Measurements from ENCODE around the gene LRRC1.

LRRC1 gene

GRCh38 chr6:53913286-53913685 is 118.5 kb downstream of the LRRC1 start:
- no peaks in the 10 kb centered on the region for H3K79me1 ChIP-seq (ENCODE audit: low read depth, low read length)
- no peak overlapping the region for H2BK15ac ChIP-seq (ENCODE audit: low read length)
- no peak overlapping the region for H2BK5ac ChIP-seq (ENCODE audit: low read length)
- no peak overlapping the region for H3K27ac ChIP-seq (replicated peaks; ENCODE audit: low read length)
- H4K8ac ChIP-seq (ENCODE audit: low read depth, low read length): no peak overlapping the region
- WGBS, 2 donors (ENCODE audit: extremely low coverage in 2 of 2, insufficient read length in 2 of 2, insufficient replicate concordance in 1 of 2): no CpG with 5 or more reads among the region's 1 CpG
- no peak overlapping the region for H3K23ac ChIP-seq (ENCODE audit: low read depth, low read length, poor library complexity)
- no peak overlapping the region for H3K9ac ChIP-seq (ENCODE audit: low read depth, low read length, poor library complexity)
- H3K9me3 ChIP-seq (replicated peaks in 1 of 2; ENCODE audit: control insufficient read depth in 2 of 2, insufficient read depth in 1 of 2, low read depth in 1 of 2, low read length in 2 of 2): no peaks in the 10 kb centered on the region
- H3K18ac ChIP-seq (ENCODE audit: low read length): no peak overlapping the region
- H3K4me3 ChIP-seq (ENCODE audit: low read length in 2 of 2): no peak overlapping the region
- no peak overlapping the region for H2AFZ ChIP-seq (ENCODE audit: low read length)
- no peak overlapping the region for H2BK120ac ChIP-seq (ENCODE audit: low read depth, low read length)
- DNase-seq (ENCODE audit: low spot score): no peak
- no peaks in the 10 kb centered on the region for H3K27me3 ChIP-seq (ENCODE audit: control insufficient read depth in 3 of 3, insufficient read depth in 3 of 3, low read depth in 1 of 3, low read length in 3 of 3)
- no peak overlapping the region for H3K4me2 ChIP-seq (ENCODE audit: insufficient read depth, low read length, poor library complexity, severe bottlenecking)
- peaks cover 5 to 6% of the 10 kb centered on the region in 2 donors for H3K4me1 ChIP-seq (ENCODE audit: control insufficient read depth in 2 of 2, insufficient read depth in 1 of 2, low read depth in 1 of 2, low read length in 2 of 2)
- no peak overlapping the region for H4K91ac ChIP-seq (ENCODE audit: low read depth, low read length, poor library complexity)
- H3K36me3 ChIP-seq (replicated peaks in 1 of 2; ENCODE audit: control insufficient read depth in 2 of 2, insufficient read depth in 2 of 2, low read length in 2 of 2): no peaks in the 10 kb centered on the region
- H2AK5ac ChIP-seq (ENCODE audit: low read depth, low read length): no peak overlapping the region
- H2BK12ac ChIP-seq (ENCODE audit: low read length): no peak overlapping the region
- H3K14ac ChIP-seq (ENCODE audit: low read length): no peak overlapping the region
- H3K4ac ChIP-seq (ENCODE audit: low read length): no peak overlapping the region

GRCh38 chr6:53915026-53915691 is 120.4 kb downstream of the LRRC1 start:
- Histone ChIP-seq H3K27ac (replicated peaks; ENCODE audit: low read length) (no peak overlapping the region), H3K79me1 (ENCODE audit: low read depth, low read length) (no peaks in the 10 kb centered on the region), H3K27me3 (ENCODE audit: control insufficient read depth in 3 of 3, insufficient read depth in 3 of 3, low read depth in 1 of 3, low read length in 3 of 3) (no peaks in the 10 kb centered on the region), H2AK5ac (ENCODE audit: low read depth, low read length) (no peak overlapping the region), H2BK120ac (ENCODE audit: low read depth, low read length) (no peak overlapping the region), H3K4me1 (ENCODE audit: control insufficient read depth in 2 of 2, insufficient read depth in 1 of 2, low read depth in 1 of 2, low read length in 2 of 2) (peaks cover 5 to 6% of the 10 kb centered on the region in 2 donors), H3K23ac (ENCODE audit: low read depth, low read length, poor library complexity) (no peak overlapping the region), H3K36me3 (replicated peaks in 1 of 2; ENCODE audit: control insufficient read depth in 2 of 2, insufficient read depth in 2 of 2, low read length in 2 of 2) (peaks cover 0 to 3% of the 10 kb centered on the region in 2 donors), H4K8ac (ENCODE audit: low read depth, low read length) (no peak overlapping the region), H3K4me2 (ENCODE audit: insufficient read depth, low read length, poor library complexity, severe bottlenecking) (no peak overlapping the region), H2BK12ac (ENCODE audit: low read length) (no peak overlapping the region), H2BK5ac (ENCODE audit: low read length) (no peak overlapping the region), H4K91ac (ENCODE audit: low read depth, low read length, poor library complexity) (no peak overlapping the region), H2AFZ (ENCODE audit: low read length) (no peak overlapping the region), H3K4me3 (ENCODE audit: low read length in 2 of 2) (no peak overlapping the region), H3K18ac (ENCODE audit: low read length) (no peak overlapping the region), H2BK15ac (ENCODE audit: low read length) (no peak overlapping the region), H3K4ac (ENCODE audit: low read length) (no peak overlapping the region), H3K14ac (ENCODE audit: low read length) (no peak overlapping the region), H3K9ac (ENCODE audit: low read depth, low read length, poor library complexity) (no peak overlapping the region), H3K9me3 (replicated peaks in 1 of 2; ENCODE audit: control insufficient read depth in 2 of 2, insufficient read depth in 1 of 2, low read depth in 1 of 2, low read length in 2 of 2) (no peaks in the 10 kb centered on the region)
- no CpG with 5 or more reads among the region's 5 CpGs for WGBS, 2 donors (ENCODE audit: extremely low coverage in 2 of 2, insufficient read length in 2 of 2, insufficient replicate concordance in 1 of 2)
- no peak for DNase-seq (ENCODE audit: low spot score)

GRCh38 chr6:53916804-53917463 is 122.1 kb downstream of the LRRC1 start:
- H3K14ac ChIP-seq (ENCODE audit: low read length): no peak overlapping the region
- no peak overlapping the region for H3K23ac ChIP-seq (ENCODE audit: low read depth, low read length, poor library complexity)
- H2AK5ac ChIP-seq (ENCODE audit: low read depth, low read length): no peak overlapping the region
- no CpG with 5 or more reads among the region's 3 CpGs for WGBS, 2 donors (ENCODE audit: extremely low coverage in 2 of 2, insufficient read length in 2 of 2, insufficient replicate concordance in 1 of 2)
- no peaks in the 10 kb centered on the region for H3K79me1 ChIP-seq (ENCODE audit: low read depth, low read length)
- no peaks in the 10 kb centered on the region for H3K4me1 ChIP-seq (ENCODE audit: control insufficient read depth in 2 of 2, insufficient read depth in 1 of 2, low read depth in 1 of 2, low read length in 2 of 2)
- H4K91ac ChIP-seq (ENCODE audit: low read depth, low read length, poor library complexity): no peak overlapping the region
- no peak overlapping the region for H2BK120ac ChIP-seq (ENCODE audit: low read depth, low read length)
- no peak overlapping the region for H3K4me3 ChIP-seq (ENCODE audit: low read length in 2 of 2)
- H3K18ac ChIP-seq (ENCODE audit: low read length): no peak overlapping the region
- H3K9me3 ChIP-seq (replicated peaks in 1 of 2; ENCODE audit: control insufficient read depth in 2 of 2, insufficient read depth in 1 of 2, low read depth in 1 of 2, low read length in 2 of 2): no peaks in the 10 kb centered on the region
- H3K27me3 ChIP-seq (ENCODE audit: control insufficient read depth in 3 of 3, insufficient read depth in 3 of 3, low read depth in 1 of 3, low read length in 3 of 3): no peaks in the 10 kb centered on the region
- H3K9ac ChIP-seq (ENCODE audit: low read depth, low read length, poor library complexity): no peak overlapping the region
- no peak for DNase-seq (ENCODE audit: low spot score)
- no peak overlapping the region for H3K4ac ChIP-seq (ENCODE audit: low read length)
- H3K27ac ChIP-seq (replicated peaks; ENCODE audit: low read length): no peak overlapping the region
- peaks cover 0 to 5% of the 10 kb centered on the region in 2 donors for H3K36me3 ChIP-seq (replicated peaks in 1 of 2; ENCODE audit: control insufficient read depth in 2 of 2, insufficient read depth in 2 of 2, low read length in 2 of 2)
- no peak overlapping the region for H2BK12ac ChIP-seq (ENCODE audit: low read length)
- H4K8ac ChIP-seq (ENCODE audit: low read depth, low read length): no peak overlapping the region
- H3K4me2 ChIP-seq (ENCODE audit: insufficient read depth, low read length, poor library complexity, severe bottlenecking): no peak overlapping the region
- no peak overlapping the region for H2BK15ac ChIP-seq (ENCODE audit: low read length)
- H2AFZ ChIP-seq (ENCODE audit: low read length): no peak overlapping the region
- no peak overlapping the region for H2BK5ac ChIP-seq (ENCODE audit: low read length)

DNA sequence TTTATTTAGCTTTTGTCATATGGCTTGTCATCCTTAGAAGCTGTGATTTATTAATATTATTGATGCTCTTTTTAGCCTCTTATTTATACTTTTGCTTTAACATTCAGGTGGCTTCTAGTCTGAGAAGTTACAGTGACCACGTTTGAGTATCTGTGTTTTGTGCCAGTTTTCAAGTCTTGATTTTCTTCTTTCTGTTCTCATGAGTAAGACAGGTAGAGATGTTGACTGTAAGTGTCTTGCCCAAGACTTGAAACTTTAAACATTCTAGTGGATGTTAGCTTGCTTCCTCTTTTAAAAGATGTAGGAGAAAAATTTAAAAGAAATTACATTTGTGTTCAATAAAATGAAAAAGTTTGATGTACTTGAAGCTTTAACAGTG is 122.6 kb downstream of the LRRC1 start:
- no peak overlapping the region for H3K4ac ChIP-seq (ENCODE audit: low read length)
- DNase-seq (ENCODE audit: low spot score): no peak
- H3K4me2 ChIP-seq (ENCODE audit: insufficient read depth, low read length, poor library complexity, severe bottlenecking): no peak overlapping the region
- H3K27ac ChIP-seq (replicated peaks; ENCODE audit: low read length): no peak overlapping the region
- H3K4me1 ChIP-seq (ENCODE audit: control insufficient read depth in 2 of 2, insufficient read depth in 1 of 2, low read depth in 1 of 2, low read length in 2 of 2): peaks cover 0 to under 1% of the 10 kb centered on the region in 2 donors
- no peak overlapping the region for H2BK12ac ChIP-seq (ENCODE audit: low read length)
- H3K23ac ChIP-seq (ENCODE audit: low read depth, low read length, poor library complexity): no peak overlapping the region
- H2BK120ac ChIP-seq (ENCODE audit: low read depth, low read length): no peak overlapping the region
- H4K8ac ChIP-seq (ENCODE audit: low read depth, low read length): no peak overlapping the region
- H3K36me3 ChIP-seq (replicated peaks in 1 of 2; ENCODE audit: control insufficient read depth in 2 of 2, insufficient read depth in 2 of 2, low read length in 2 of 2): peaks cover 0 to 5% of the 10 kb centered on the region in 2 donors
- H3K14ac ChIP-seq (ENCODE audit: low read length): no peak overlapping the region
- H2BK5ac ChIP-seq (ENCODE audit: low read length): no peak overlapping the region
- H2BK15ac ChIP-seq (ENCODE audit: low read length): no peak overlapping the region
- no peaks in the 10 kb centered on the region for H3K79me1 ChIP-seq (ENCODE audit: low read depth, low read length)
- H3K4me3 ChIP-seq (ENCODE audit: low read length in 2 of 2): no peak overlapping the region
- H3K27me3 ChIP-seq (ENCODE audit: control insufficient read depth in 3 of 3, insufficient read depth in 3 of 3, low read depth in 1 of 3, low read length in 3 of 3): no peaks in the 10 kb centered on the region
- no peaks in the 10 kb centered on the region for H3K9me3 ChIP-seq (replicated peaks in 1 of 2; ENCODE audit: control insufficient read depth in 2 of 2, insufficient read depth in 1 of 2, low read depth in 1 of 2, low read length in 2 of 2)
- H2AFZ ChIP-seq (ENCODE audit: low read length): no peak overlapping the region
- WGBS, 2 donors (ENCODE audit: extremely low coverage in 2 of 2, insufficient read length in 2 of 2, insufficient replicate concordance in 1 of 2): no CpG with 5 or more reads among the region's 1 CpG
- H4K91ac ChIP-seq (ENCODE audit: low read depth, low read length, poor library complexity): no peak overlapping the region
- H3K18ac ChIP-seq (ENCODE audit: low read length): no peak overlapping the region
- H2AK5ac ChIP-seq (ENCODE audit: low read depth, low read length): no peak overlapping the region
- no peak overlapping the region for H3K9ac ChIP-seq (ENCODE audit: low read depth, low read length, poor library complexity)
